Right lobe of liver (tissue), 4 donors: Measurements from ENCODE around the gene CASP12.

Source experiments
- CTCF ChIP-seq, 4 donors: fragments of 200-600 bp in 3 of 4; fragments of 450-650 bp in 1 of 4; IDR thresholded peaks; one replicate each; pipeline versions ENCODE4 v1.5.1 to v1.8.0; 2016 to 2022; ENCODE audit warnings: antibody characterized with exemption in 4 of 4, mild to moderate bottlenecking in 2 of 4
- POLR2A ChIP-seq: fragments of 450-650 bp; IDR thresholded peaks from one replicate; pipeline ENCODE4 v1.6.1; 2017; ENCODE audit warnings: antibody characterized with exemption, mild to moderate bottlenecking
- donor health status: DM: no; HTN: no; CAD: no.
- donor health status: DM: no; HTN: no; CAD: no.
- donor health status: DM: no; HTN: yes; CAD: no.

GRCh38 chr11:104908186-104908531 lies 9.9 kb upstream of the CASP12 start:
- TF ChIP-seq CTCF (IDR thresholded peaks at IDR 0.05): no peak
- no peak for TF ChIP-seq POLR2A
